Large intestine (tissue), 12 donors: ENCODE data around the gene SRSF9. TPM values are rescaled to one million over a fixed set of nuclear protein-coding genes. Genes with fewer than 3 reads are reported as not detected.
"Not testable (repeated sequence)": the region's sequence is repeated elsewhere in the genome, so short reads cannot be mapped to it uniquely, and the experiment has no call there.

Source experiments
- DNase-seq, 2 donors: peaks; one replicate each; pipeline versions ENCODE4 v3.0.0 to v3.0.0-alpha.2; 2013
- H3K27ac ChIP-seq: one replicate; pipeline ENCODE4 v1.5.1; 2013; ENCODE audit warnings: low read length
- H3K27me3 ChIP-seq: 2 replicates; pipeline ENCODE4 v1.6.1; 2013; ENCODE audit warnings: low read length; ENCODE audit not compliant: control insufficient read depth, insufficient read depth
- H3K36me3 ChIP-seq: 2 replicates; pipeline ENCODE4 v1.6.1; 2013; ENCODE audit warnings: low read length; ENCODE audit not compliant: control insufficient read depth, insufficient read depth
- H3K4me1 ChIP-seq: one replicate; pipeline ENCODE4 v1.6.1; 2013; ENCODE audit warnings: low read length; ENCODE audit not compliant: control insufficient read depth, insufficient read depth
- H3K4me3 ChIP-seq: one replicate; pipeline ENCODE4 v1.5.1; 2013; ENCODE audit warnings: low read length
- H3K9me3 ChIP-seq: one replicate; pipeline ENCODE4 v1.6.1; 2013; ENCODE audit warnings: mild to moderate bottlenecking, low read depth, low read length, moderate library complexity; ENCODE audit not compliant: control insufficient read depth
- WGBS: methylation state at CpG from one replicate; pipeline ENCODE4 v1.1.5; 2013; ENCODE audit warnings: low lambda C conversion rate; ENCODE audit not compliant: insufficient coverage; 5-methylcytosine and 5-hydroxymethylcytosine counted together
- long read RNA-seq, 11 donors: transcript quantifications; one replicate each; lab custom pipeline, GENCODE V29; 2026
- polyA plus RNA-seq: library from polyadenylated mRNA; unstranded; fragments of 120-200 nt; gene quantifications from one replicate; pipeline ENCODE4 v1.2.1, GENCODE V29; 2013

SRSF9 gene
- 138 TPM for polyA plus RNA-seq
- long read RNA-seq, donor 1, transcript SRSF9-201 (4 exons, 1,201 nt), result major isoform, 63 of 139 reads
- long read RNA-seq, donor 1, transcript SRSF9-204 (2 exons, 1,446 nt), result minor isoform, 24 of 139 reads
- long read RNA-seq, donor 1, transcript SRSF9-202 (2 exons, 946 nt), result minor isoform, 5 of 139 reads
- long read RNA-seq, donor 1, transcript SRSF9-203 (1 exons, 1,704 nt), result minor isoform, 39 of 139 reads
- long read RNA-seq, donor 1, partial matches to known transcripts, result 8 of 139 reads
- long read RNA-seq, donor 1, other reads (novel, unspliced or antisense), result 0 of 139 reads
- long read RNA-seq, donor 2, transcript SRSF9-204 (2 exons, 1,446 nt), result minor isoform, 67 of 360 reads
- long read RNA-seq, donor 2, transcript SRSF9-203 (1 exons, 1,704 nt), result minor isoform, 112 of 360 reads
- long read RNA-seq, donor 2, transcript SRSF9-202 (2 exons, 946 nt), result minor isoform, 9 of 360 reads
- long read RNA-seq, donor 2, transcript SRSF9-201 (4 exons, 1,201 nt), result major isoform, 131 of 360 reads
- long read RNA-seq, donor 2, partial matches to known transcripts, result 41 of 360 reads
- long read RNA-seq, donor 2, other reads (novel, unspliced or antisense), result 0 of 360 reads
- long read RNA-seq, donor 3, result 0 reads
- long read RNA-seq, donor 4, transcript SRSF9-201 (4 exons, 1,201 nt), result major isoform, 13 of 32 reads
- long read RNA-seq, donor 4, transcript SRSF9-204 (2 exons, 1,446 nt), result minor isoform, 9 of 32 reads
- long read RNA-seq, donor 4, transcript SRSF9-203 (1 exons, 1,704 nt), result minor isoform, 10 of 32 reads
- long read RNA-seq, donor 4, partial matches to known transcripts, result 0 of 32 reads
- long read RNA-seq, donor 4, other reads (novel, unspliced or antisense), result 0 of 32 reads
- long read RNA-seq, donor 5, transcript SRSF9-202 (2 exons, 946 nt), result minor isoform, 8 of 142 reads
- long read RNA-seq, donor 5, transcript SRSF9-201 (4 exons, 1,201 nt), result major isoform, 73 of 142 reads
- long read RNA-seq, donor 5, transcript SRSF9-204 (2 exons, 1,446 nt), result minor isoform, 29 of 142 reads
- long read RNA-seq, donor 5, transcript SRSF9-203 (1 exons, 1,704 nt), result minor isoform, 32 of 142 reads
- long read RNA-seq, donor 5, partial matches to known transcripts, result 0 of 142 reads
- long read RNA-seq, donor 5, other reads (novel, unspliced or antisense), result 0 of 142 reads
- long read RNA-seq, donor 6, transcript SRSF9-204 (2 exons, 1,446 nt), result minor isoform, 31 of 266 reads
- long read RNA-seq, donor 6, transcript SRSF9-201 (4 exons, 1,201 nt), result minor isoform, 94 of 266 reads
- long read RNA-seq, donor 6, transcript SRSF9-203 (1 exons, 1,704 nt), result major isoform, 115 of 266 reads
- long read RNA-seq, donor 6, transcript SRSF9-202 (2 exons, 946 nt), result minor isoform, 7 of 266 reads
- long read RNA-seq, donor 6, partial matches to known transcripts, result 19 of 266 reads
- long read RNA-seq, donor 6, other reads (novel, unspliced or antisense), result 0 of 266 reads
- long read RNA-seq, donor 7, transcript SRSF9-201 (4 exons, 1,201 nt), result major isoform, 59 of 114 reads
- long read RNA-seq, donor 7, transcript SRSF9-203 (1 exons, 1,704 nt), result minor isoform, 32 of 114 reads
- long read RNA-seq, donor 7, transcript SRSF9-204 (2 exons, 1,446 nt), result minor isoform, 13 of 114 reads
- long read RNA-seq, donor 7, partial matches to known transcripts, result 8 of 114 reads
- long read RNA-seq, donor 7, other reads (novel, unspliced or antisense), result 0 of 114 reads
- long read RNA-seq, donor 8, transcript SRSF9-202 (2 exons, 946 nt), result minor isoform, 11 of 366 reads
- long read RNA-seq, donor 8, transcript SRSF9-201 (4 exons, 1,201 nt), result minor isoform, 106 of 366 reads
- long read RNA-seq, donor 8, transcript SRSF9-204 (2 exons, 1,446 nt), result minor isoform, 60 of 366 reads
- long read RNA-seq, donor 8, transcript SRSF9-203 (1 exons, 1,704 nt), result major isoform, 153 of 366 reads
- long read RNA-seq, donor 8, partial matches to known transcripts, result 36 of 366 reads
- long read RNA-seq, donor 8, other reads (novel, unspliced or antisense), result 0 of 366 reads
- long read RNA-seq, donor 9, transcript SRSF9-201 (4 exons, 1,201 nt), result major isoform, 83 of 203 reads
- long read RNA-seq, donor 9, transcript SRSF9-203 (1 exons, 1,704 nt), result minor isoform, 60 of 203 reads
- long read RNA-seq, donor 9, transcript SRSF9-204 (2 exons, 1,446 nt), result minor isoform, 37 of 203 reads
- long read RNA-seq, donor 9, partial matches to known transcripts, result 14 of 203 reads
- long read RNA-seq, donor 9, other reads (novel, unspliced or antisense), result 5 of 203 reads
- long read RNA-seq, donor 10, transcript SRSF9-203 (1 exons, 1,704 nt), result minor isoform, 86 of 252 reads
- long read RNA-seq, donor 10, transcript SRSF9-201 (4 exons, 1,201 nt), result major isoform, 119 of 252 reads
- long read RNA-seq, donor 10, transcript SRSF9-204 (2 exons, 1,446 nt), result minor isoform, 36 of 252 reads
- long read RNA-seq, donor 10, partial matches to known transcripts, result 10 of 252 reads
- long read RNA-seq, donor 10, other reads (novel, unspliced or antisense), result 0 of 252 reads
- long read RNA-seq, donor 11, transcript SRSF9-203 (1 exons, 1,704 nt), result minor isoform, 64 of 193 reads
- long read RNA-seq, donor 11, transcript SRSF9-204 (2 exons, 1,446 nt), result minor isoform, 25 of 193 reads
- long read RNA-seq, donor 11, transcript SRSF9-201 (4 exons, 1,201 nt), result major isoform, 95 of 193 reads
- long read RNA-seq, donor 11, partial matches to known transcripts, result 8 of 193 reads
- long read RNA-seq, donor 11, other reads (novel, unspliced or antisense), result 0 of 193 reads

GRCh38 chr12:120469450-120470149 lies at the start of gene SRSF9:
TSS of gene SRSF9 (minus strand) at chr12:120469748. CDS start at chr12:120469609, 139 bp downstream.
- Histone ChIP-seq H3K27me3 (no peaks in the 10 kb centered on the region), H3K4me3 (peak within 1 kb of the TSS; percentile 77), H3K4me1 (peaks cover 8% of the 10 kb centered on the region), H3K27ac (peak within 1 kb of the TSS; percentile 78), H3K36me3 (peaks cover 19% of the 10 kb centered on the region), H3K9me3 (no peaks in the 10 kb centered on the region)
- WGBS, result no CpG with 5 or more reads among the region's 88 CpGs
- DNase-seq, result peak; percentile 98

- not testable (repeated sequence) for H3K4me3 ChIP-seq, DNase-seq, H3K27ac ChIP-seq, H3K9me3 ChIP-seq, H3K27me3 ChIP-seq, H3K4me1 ChIP-seq
- peaks cover 30% of the 10 kb centered on the region for H3K36me3 ChIP-seq
- WGBS, result no CpG with 5 or more reads among the region's 8 CpGs
Measured at GRCh38 chr12:120519324-120519723, 49.8 kb upstream of the SRSF9 start.

GRCh38 chr12:120515496-120515895 lies 45.9 kb upstream of the SRSF9 start:
- no peak for DNase-seq
- Histone ChIP-seq H3K36me3 (peaks cover 38% of the 10 kb centered on the region), H3K27me3 (no peaks in the 10 kb centered on the region), H3K4me1 (no peaks in the 10 kb centered on the region), H3K9me3 (no peaks in the 10 kb centered on the region), H3K4me3 (no peak overlapping the region), H3K27ac (no peak overlapping the region)
- WGBS, result no CpG with 5 or more reads among the region's 2 CpGs

- Histone ChIP-seq H3K4me1 (no peaks in the 10 kb centered on the region), H3K9me3 (no peaks in the 10 kb centered on the region), H3K27me3 (no peaks in the 10 kb centered on the region), H3K27ac (no peak overlapping the region), H3K36me3 (peaks cover 50% of the 10 kb centered on the region), H3K4me3 (no peak overlapping the region)
- whole genome bisulfite sequencing, result no CpG with 5 or more reads among the region's 7 CpGs
- no peak for DNase-seq
Measured at GRCh38 chr12:120514002-120514401, 44.5 kb upstream of the SRSF9 start.

GRCh38 chr12:120508537-120508936 lies 39.0 kb upstream of the SRSF9 start:
- Histone ChIP-seq H3K4me1 (no peaks in the 10 kb centered on the region), H3K27ac (no peak overlapping the region), H3K36me3 (peaks cover 48% of the 10 kb centered on the region), H3K9me3 (no peaks in the 10 kb centered on the region), H3K27me3 (no peaks in the 10 kb centered on the region), H3K4me3 (no peak overlapping the region)
- no peak for DNase-seq
- no CpG with 5 or more reads among the region's 8 CpGs for WGBS

- Histone ChIP-seq H3K36me3 (peaks cover 44% of the 10 kb centered on the region), H3K4me1 (no peaks in the 10 kb centered on the region), H3K27me3 (no peaks in the 10 kb centered on the region), H3K27ac (no peak overlapping the region), H3K4me3 (no peak overlapping the region), H3K9me3 (no peaks in the 10 kb centered on the region)
- no CpG with 5 or more reads among the region's 4 CpGs for WGBS
- no peak for DNase-seq
Measured at GRCh38 chr12:120504587-120504986, 35.0 kb upstream of the SRSF9 start.

GRCh38 chr12:120500581-120500980 lies 31.0 kb upstream of the SRSF9 start:
- WGBS, result no CpG with 5 or more reads among the region's 1 CpG
- H3K4me1 ChIP-seq, result no peaks in the 10 kb centered on the region
- no peaks in the 10 kb centered on the region for H3K9me3 ChIP-seq
- H3K36me3 ChIP-seq, result peaks cover 39% of the 10 kb centered on the region
- no peak overlapping the region for H3K4me3 ChIP-seq
- DNase-seq, result no peak
- H3K27me3 ChIP-seq, result no peaks in the 10 kb centered on the region
- no peak overlapping the region for H3K27ac ChIP-seq
